ENCODE measurements around the gene TENM4.

Gene TENM4

DNA sequence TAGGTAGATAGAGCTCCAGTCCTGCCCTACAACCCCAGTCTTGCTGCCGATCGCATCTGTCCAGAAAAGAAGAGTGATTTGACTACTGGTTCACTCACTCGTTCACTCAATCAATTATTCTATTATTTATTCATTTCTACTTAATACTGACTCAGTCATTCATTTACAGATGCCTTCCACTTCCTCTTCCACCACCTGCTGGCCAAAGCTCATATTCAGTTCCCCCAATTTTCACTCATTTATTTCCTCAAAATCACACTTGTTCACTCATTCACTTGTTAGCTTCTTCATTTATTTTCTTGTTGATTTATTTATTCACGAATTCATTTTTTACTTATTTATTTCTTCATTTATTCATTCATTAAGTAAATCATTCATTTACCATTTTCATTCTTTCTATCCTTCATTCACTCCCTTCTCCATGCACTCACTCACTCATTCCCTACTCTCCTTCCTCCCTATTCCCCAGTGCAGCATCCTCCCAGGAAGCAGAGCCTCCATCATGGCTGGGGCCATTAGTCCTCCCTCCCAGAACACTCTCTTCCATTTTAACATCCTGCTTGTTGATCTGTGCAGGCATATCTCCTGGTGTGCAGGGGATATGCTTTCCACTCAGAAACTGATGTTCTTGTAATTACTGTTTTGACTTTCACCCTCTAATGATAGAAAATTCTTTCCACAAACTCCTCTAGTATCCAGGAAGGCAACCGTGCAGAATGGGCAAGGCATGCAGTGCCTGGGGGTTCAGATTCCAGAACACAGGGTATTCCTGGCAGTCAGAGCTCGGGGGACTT, 281.0 kb downstream of the TENM4 start:
- DNase-seq = no peak

DNA sequence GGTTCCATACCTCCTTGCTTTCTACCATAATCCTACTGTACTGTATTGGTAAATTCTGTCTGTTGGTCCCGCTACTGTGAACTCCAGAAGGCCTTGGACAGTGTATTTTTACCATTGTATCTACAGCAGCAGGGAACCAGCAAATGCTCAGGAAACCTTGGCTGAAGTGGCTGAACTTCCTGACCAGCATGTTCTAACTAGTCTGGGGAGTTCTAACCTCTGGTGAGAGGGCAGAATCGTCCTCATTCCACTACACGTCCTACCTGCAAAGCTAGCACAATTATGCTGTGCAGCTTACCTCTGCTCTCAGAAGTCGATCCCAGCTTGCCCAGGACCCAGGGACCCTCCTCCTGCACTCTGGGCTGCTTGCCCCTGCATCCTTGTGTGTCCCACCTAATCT, 283.1 kb downstream of the TENM4 start:
- no peak for DNase-seq

DNA sequence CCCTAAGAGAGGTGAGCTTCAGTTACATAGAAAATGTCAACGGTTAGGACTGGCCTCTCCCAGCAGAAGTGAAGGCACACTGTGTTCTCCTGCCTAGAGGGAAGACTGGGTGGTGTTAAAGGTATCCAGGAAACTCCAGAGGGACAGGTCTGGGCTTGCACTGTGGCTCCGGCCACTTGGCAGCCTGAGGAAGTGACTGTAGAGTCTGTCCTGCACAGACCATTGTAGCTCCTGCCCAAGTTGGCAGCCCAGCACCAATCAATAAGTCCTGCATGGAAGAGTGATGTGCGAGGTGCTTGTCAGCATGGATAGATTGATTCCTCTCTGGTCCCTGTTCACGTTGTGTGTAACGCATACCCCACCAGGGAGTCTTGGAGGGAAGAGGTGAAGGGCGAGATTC, 284.8 kb downstream of the TENM4 start:
- no peak for DNase-seq

DNA sequence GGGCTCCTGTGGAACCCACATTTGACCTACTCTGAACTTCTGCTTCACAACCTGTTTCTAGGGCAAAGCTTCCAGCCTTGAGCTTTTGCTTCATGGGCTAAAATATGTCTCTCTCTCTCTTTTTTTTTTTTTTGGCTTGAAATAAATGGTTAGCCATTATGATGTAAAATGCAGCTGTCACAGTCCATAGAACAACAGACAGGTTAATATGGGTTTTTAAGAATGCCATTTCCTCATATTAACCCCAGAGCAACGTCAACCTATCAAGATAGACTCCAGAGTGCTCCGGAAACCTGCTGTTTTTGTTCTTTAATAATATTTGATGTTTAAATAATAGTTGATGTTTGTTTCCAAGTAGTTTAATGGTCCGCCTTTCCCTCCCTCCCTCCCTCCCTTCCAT, 285.6 kb downstream of the TENM4 start:
- DNase-seq = no peak

DNA sequence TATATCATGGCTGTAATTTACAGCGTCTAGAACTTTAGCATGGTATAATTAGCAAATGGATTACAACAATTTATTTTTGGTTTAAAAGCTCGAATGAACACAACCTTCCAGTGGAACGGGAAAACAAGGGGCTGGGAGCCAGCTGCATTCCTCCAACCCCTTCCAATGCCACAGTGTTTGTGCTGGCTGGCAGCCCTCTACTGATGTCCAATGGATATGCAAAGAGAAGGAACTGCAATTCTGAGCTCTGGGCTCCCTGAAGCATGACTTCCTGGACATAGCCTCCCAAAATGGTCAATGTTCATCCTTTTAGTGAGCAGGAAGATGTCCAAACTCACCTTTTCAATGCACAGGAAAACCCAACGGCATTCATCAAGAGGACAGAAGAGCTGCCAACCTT, 288.3 kb downstream of the TENM4 start:
- no peak for DNase-seq

DNA sequence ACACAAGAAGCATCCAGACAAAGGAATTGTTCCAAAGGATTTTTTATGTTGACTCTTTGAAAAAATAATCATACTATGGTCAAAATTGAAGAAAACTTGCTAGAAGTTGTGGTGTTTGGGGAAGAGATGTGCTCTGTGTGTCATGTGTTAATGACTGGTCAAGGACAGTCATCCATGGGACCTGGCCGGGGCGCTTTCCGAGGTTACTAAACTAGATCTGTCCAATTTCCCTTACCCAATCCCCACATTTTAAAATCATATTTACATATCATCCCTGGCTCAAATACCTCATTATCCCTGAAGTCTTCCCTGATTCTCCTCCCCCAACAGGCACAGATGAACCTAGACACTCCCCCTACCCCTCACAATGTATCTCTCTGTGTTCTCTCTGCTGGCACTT, 289.4 kb downstream of the TENM4 start:
- no peak for DNase-seq

DNA sequence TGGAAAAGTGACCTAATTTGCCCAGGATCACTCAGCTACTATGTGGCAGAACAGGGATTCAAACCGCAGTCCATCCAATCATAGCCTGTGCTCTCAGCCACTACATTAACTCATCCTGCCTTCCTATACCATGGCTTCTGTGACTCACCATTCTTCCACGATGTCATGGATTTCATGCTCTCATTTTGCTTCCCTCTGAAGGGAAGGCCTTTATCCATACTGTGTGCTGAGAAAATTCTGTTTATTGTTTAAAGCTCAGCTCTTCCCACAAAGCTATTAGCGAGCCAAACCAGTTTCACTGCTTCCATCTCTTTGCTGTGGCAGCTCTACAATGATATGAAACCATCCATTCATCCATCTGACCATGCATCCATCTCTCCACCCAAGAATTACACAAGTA, 289.9 kb downstream of the TENM4 start:
- DNase-seq = no peak

DNA sequence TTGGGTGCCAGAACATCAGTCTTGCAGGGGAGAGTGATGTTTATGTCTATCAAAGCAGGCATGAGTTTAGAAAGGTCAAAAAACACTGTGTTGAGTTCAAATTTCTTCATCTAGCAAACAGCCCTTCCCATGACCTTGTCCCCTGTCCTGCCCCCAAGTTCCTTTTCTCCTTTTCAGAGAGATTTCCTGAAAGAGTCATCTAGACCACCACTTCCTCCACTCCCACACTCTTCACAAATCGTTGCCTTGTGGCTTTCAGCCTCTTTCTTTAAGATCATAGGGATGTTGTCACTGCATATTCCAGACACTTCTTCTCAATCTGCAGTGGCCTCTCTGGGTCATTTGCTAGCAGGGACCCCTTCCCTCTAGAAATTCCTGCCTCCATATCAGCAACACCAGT, 290.5 kb downstream of the TENM4 start:
- no peak for DNase-seq

DNA sequence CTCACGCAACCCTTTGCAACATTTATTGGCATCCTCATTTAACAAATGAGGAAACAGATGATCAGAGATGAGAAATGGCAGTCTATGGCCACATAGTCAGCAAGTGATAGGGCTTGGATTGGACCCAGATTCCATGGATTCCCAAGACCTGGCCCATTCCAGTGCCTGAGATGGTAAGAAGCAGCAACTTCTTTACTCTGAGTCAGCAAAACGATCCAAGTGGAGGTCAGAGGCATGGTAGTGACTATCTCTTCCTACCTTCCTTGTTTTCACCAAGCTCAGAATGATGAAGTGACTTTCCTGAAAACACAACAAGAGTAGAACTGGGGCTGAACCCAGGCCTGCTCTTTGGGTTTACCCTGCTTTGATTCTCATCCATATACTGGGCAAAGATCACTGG, 293.1 kb downstream of the TENM4 start:
- no peak for DNase-seq

DNA sequence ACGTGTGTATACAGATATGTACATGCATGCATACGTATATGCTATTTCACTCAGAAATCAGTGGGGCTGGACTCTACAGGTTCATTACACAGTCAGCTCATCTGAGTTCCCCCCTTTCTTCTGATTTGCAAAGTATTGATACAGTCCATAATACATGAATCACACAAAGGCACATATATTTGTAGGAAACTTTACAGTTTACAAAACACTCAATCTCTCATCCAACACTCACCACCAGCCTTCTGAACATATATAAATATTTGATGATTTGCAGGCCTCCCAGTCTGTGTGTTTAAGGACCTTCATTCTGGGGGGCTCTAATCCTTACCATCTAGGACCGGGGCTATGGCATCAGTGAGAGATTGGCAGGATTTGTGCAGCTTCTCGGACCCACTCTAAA, 293.8 kb downstream of the TENM4 start:
- no peak for DNase-seq

DNA sequence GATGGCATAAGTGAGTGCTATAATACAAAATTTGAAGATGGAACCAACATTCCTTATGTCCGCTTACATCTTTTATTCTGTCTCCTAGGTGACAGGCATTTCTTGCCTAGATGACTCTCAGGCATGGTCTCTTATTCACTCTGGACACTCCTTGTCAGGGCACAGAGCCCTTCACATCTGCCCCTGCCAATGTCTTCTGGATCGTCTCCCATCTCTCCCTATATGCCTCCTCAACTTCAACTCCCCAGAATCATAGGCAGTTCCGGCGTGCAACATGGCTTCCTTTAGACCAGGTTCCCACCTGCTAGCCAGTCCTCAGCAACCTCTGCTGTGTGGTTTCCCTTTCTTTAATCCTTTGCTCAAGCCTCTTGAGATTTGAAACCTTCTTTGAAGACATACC, 300.9 kb downstream of the TENM4 start:
- DNase-seq = no peak

DNA sequence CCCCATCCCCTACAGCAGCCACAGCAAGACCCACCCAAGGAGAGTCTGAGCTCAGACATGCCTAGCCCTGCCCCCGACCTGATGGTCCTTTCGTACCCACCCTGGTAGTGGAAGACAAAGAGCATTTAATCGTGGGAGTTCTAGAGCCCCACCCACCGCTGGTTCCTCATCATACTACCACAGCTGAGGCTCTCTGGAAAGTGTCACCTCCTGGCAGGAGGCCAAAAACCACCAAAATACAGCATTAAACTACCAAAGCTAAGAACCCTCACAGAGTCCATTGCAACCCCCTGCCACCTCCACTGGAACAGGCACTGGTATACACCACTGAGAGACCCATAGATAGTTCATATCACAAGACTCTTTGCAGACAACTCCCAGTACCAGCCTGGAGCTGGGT, 311.1 kb downstream of the TENM4 start:
- no peak for DNase-seq

DNA sequence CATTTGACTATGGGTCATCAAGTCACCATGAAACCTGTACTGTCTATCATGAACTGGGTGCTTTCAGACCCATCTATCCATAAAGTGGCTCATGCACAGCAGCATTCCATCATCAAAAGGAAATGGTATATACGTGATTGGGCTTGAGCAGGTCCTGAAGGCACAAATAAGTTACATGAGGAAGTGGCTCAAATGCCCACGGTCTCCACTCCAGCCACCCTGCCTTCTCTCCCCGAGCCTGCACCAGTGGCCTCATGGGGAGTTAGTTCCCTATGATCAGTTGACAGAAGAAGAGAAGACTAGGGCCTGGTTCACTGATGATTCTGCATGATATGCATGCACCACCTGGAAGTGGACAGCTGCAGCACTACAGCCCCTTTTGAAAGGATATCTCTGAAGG, 312.5 kb downstream of the TENM4 start:
- no peak for DNase-seq

DNA sequence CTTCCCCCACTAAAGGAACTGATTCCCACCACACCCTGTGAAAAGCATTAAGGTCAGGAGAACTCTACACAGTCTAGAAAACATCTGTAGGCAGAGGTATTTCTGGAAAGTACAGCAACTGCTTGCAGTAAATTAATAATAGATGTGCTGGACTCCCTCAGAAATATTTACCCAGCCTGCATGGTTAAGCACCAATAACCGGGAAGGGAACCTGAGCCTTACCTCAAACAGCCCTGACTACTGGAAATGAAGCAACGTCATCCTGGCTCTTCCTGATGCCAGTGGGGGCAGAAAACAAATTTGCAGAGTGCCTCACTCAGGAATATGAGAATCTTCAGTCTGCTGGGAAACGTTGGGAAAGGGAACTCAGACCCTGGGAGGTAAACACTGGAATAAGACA, 318.1 kb downstream of the TENM4 start:
- peak; percentile 42 for DNase-seq

DNA sequence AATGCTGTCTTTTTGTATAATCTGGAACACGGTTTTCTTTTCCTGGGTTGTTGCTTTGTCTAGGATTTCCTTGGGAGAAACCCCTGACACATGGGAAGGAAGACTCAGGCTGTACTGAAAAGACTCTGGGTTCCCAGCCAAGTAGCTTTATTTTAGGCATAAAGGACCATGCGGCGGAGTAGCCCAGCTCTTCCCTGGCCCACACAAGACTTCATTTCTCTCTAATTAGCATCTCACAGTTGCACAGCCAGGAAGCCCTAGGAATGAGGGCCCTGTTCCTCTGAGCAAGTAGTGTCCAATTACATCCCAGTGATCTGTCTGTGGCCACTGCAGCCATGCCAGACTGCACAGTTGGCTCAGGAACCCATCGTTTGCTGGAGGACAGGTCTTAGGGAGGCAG, 319.5 kb downstream of the TENM4 start:
- no peak for DNase-seq

DNA sequence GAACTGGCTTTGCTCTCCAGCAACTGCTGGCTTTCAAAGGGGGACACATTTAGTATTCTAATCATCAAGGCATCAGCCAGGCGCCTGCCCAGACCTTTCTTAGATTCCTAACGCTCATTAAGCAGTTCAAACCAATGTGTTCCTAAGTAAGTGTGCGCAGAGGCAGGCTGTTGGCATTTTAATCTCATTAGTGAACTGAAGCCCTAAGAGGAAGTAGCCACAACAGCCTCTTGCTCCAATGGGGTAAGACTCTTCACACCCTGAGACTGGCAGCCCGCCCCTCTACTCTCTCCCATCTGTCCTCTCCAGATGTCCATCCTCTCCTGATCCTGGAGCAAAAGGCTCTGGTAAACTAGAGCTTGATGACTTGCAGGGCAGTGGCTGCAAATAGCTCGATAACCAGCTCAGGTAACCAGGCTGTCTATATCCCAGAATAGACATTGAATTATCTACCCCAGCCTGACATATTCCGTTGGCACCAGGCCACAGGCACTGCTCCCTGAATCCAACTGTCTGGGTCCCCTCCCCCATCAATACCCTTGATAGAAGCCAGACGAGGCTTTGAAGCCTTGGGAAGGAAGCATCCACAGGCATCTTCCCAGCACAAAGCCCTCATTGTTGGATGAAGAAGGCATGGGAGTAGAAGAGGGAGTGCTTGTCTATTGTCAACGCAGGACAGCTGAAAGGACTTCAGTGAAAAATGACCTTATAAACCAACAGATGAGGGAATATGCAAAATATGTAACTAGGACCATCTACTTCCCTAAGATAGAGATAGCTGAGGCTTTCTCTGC, 321.1 kb downstream of the TENM4 start:
- DNase-seq = peak; percentile 45

DNA sequence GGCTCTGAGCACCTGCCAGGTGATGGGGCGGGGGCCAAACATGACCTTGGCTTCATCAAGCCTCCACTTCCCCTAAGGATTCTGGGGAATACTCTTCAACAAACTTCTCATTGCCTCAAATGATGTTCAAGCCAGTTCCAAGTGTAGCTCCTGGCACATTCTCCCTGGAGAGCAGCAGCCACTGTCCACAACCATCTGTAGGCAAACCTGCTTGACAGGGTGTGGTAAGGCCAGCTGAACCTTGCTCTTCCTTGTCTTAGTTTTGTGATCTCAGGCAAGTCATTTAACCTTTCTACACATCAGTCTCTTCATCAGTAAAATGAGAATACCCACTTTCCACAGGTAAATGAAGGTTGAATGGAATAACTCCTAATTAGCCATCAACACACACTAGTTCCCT, 323.3 kb downstream of the TENM4 start:
- DNase-seq = no peak

DNA sequence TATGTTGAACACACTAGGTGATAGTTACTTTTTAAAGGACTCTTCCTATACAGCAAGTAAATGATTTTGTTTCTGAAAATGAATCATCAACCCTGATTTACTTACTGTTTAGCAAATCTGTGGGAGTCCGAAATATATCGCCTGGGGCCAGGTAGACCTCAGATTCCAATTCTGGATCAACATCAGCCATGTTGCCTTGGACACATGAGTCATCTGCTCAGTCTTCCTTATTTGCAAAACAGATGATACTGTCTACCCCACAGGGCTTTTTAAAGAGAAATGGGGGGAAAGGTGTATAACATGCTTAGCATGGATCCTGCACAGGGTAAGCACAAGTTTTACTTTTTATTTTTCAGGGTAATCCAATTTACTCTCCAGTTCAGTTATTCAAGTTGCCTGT, 324.2 kb downstream of the TENM4 start:
- no peak for DNase-seq

DNA sequence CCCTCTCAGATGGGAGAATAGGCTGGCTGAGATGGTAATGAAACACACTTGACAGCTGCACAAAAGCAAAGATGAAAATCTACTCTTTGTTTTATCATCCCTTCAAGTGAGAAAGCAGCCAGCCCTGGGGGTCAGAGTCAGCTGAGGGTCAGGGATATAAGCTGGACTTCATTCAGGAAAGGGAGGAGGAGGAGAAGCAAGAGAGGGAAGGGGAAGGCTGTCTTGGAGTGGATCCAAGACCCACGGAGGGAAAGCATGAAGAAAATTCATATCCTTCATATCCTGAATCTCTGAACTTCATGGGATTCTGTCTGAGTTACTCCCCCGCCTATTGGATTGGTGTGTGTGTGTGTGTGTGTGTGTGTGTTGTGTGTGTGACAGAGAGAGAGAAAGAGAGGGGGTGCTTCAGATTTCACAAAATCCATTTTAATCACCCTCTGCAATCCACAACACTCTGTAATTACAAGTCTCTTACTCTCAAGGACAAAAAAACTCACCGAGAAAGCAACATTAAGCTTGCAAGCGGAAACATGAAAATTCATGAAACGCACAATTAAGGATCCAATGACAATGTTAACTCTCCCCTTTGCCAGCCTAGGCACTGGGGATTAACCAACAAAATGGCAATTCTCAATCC, 327.7 kb downstream of the TENM4 start:
- DNase-seq = no peak

DNA sequence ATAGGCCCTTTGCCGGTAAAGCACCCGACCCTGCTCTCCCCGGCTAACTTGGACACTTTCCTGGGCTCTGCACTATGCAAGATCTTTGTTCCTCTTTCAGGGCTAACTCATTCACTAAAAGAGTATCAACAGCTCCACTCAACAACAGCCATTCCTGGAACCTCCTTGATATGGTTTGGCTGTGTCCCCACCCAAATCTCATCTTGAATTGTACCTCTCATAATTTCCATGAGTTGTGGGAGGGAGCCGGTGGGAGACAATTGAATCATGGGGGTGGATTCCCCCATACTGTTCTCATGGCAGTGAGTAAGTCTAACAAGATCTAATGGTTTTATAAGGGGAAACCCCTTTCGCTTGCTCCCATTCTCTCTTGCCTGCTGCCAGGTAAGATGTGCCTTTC, 330.0 kb downstream of the TENM4 start:
- no peak for DNase-seq

DNA sequence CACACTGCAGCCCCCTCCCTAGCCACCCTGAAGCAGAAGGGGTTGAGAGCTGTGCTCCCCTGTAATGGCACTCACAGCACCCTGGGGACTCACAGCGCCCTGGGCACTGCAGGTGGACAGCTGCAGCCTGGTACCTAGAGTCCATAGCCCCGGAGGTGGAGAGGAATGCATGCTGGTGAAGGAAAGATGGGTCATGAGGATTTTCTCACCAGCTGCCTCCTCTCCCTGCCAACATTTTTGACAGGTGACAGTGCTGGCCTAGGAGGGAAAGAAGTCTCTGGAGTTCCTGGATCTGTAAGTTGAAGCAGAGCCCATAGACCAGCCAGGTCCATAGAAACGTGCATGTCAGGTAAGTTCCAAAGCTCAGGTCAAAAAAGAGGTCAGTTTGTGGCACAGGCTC, 330.5 kb downstream of the TENM4 start:
- no peak for DNase-seq

DNA sequence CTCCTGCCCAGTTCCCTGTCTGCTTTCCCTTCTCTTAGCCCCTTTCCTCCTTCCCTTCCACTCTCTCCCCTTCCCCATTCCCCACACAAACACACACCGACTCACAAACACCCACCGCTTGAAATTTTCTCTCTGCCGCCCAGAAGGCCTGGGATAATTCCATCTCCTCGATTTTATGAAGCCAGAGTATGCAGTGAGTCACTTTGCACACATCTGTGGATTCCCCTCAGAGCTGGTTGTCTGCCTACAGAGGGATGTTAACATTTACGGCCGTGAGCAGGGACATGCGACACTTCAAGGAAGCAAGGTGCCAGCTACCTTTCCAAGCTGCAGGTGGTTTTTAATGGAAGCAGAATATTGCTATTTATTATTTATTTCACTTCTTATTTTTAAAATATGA, 332.0 kb downstream of the TENM4 start:
- DNase-seq = no peak

DNA sequence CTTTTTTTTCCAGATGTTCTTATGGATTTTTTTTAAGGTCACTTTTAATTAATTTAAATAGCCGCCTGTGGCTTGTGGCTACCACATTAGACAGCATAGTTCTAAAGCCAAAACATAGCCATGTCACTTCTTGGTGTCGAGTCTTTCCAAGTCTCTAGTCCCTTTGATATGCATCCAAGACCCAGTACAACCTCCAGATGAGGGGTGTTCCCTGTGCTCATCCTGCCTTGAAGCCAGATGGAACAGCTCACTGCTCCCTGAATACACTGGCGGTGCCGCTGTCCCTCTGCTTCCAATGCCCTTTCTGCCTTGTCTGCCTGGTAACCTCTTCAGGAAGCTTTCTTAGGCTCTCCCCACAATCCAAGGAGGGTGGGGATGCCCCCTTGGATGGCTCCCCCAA, 338.0 kb downstream of the TENM4 start:
- no peak for DNase-seq

DNA sequence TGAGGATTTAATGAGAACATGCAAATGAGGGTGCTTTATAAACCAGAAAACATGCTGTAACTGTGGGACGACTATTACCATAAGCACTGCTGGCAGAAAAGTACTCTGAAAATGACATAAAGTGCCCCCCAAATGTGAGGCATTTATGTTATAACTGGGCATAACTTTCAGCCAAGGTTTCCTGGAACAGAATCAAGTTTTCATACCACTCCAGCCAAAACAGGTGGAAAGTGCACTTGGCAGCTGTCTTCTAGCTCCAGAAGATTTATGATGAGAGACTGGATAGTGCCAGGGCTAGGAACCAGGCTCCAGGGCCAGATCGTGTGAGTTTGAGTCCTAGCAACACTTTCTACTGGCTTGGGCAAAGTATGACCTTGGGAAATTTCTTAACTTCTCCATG, 339.2 kb downstream of the TENM4 start:
- no peak for DNase-seq

Data from DMS153 (cell line).